T-helper 9 cell (primary cell): ENCODE results near the gene TSEN54.

Source experiments
- DNase-seq: peaks from one replicate; pipeline ENCODE4 v3.0.0-alpha.2; 2020

TSEN54 gene

DNA sequence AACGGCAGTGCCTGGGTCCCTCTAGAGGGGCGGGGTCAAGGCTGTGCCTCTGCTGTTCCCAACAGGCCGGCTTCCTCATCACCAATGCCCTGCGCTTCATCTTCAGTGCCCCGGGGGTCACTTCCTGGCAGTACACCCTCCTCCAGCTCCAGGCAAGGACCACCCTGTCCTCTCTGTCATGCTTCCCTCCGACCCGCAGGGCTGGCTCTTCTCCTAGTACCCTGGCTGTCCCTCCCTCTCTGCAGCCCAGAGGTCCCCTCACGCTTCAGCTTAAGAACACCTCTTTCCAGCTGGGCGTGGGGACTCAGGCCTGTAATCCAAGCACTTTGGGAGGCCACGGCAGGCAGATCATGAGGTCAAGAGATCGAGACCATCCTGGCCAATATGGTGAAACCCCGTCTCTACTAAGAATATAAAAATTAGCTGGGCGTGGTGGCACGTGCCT is 26.8 kb upstream of the TSEN54 start:
- no peak for DNase-seq

DNA sequence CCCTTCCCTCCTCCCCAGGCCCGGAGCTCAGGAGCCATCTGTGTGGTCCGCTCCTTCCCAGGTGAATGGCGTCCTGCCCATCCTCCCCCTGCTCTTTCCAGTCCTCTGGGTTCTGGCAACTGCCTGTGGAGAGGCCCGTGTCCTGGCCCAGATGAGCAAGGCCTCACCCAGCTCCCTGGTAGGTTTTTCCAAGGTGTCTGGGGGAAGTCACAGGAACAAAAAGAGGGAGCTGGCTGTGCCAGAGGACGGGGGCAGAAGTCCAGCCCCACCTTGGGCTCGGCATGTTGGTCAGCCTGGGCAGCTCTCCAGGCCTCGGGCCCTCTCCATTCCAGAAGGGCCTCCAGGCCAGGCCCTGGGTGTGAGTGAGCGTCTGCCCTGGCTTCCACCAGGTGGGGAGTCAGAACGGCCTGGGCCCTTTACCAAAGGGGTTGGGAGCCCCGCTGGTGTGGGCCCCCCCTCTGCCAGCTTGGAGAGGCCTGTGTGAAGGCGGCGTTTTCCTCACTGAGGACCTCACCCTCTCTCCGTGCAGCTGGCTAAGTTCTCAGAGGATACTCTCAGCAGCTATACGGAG is 26.1 kb upstream of the TSEN54 start:
- DNase-seq: no peak

DNA sequence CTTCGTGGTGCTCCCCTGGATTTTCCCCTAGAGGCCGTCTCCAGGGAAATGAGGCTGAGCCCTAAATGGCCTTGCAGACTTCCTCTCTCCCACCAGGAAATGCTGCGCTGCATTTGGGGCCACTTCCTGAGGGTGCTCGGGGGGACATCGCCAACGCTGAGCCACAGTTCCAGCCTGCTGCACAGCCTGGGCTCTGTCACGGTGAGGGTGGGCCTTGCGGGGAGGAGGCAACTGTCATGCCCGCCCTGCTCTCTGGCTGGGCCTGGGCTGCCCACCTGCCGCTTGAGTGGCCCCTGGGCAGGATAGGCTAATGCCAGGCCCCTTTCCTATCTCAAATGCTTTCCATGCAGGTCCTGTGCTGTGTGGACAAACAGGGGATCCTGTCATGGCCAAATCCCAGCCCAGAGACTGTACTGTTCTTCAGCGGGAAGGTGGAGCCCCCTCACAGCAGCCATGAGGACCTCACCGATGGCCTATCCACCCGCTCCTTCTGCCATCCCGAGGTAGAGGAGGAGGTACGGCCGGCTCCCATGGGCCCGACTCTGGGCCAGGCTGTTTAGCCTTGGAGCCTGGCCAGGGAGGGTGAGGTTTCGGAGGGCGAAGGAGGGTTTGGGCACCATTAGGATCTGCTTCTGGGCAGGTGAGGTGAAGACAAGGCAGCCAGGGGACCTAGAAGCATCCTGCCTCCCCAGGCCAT is 25.2 kb upstream of the TSEN54 start:
- no peak for DNase-seq

DNA sequence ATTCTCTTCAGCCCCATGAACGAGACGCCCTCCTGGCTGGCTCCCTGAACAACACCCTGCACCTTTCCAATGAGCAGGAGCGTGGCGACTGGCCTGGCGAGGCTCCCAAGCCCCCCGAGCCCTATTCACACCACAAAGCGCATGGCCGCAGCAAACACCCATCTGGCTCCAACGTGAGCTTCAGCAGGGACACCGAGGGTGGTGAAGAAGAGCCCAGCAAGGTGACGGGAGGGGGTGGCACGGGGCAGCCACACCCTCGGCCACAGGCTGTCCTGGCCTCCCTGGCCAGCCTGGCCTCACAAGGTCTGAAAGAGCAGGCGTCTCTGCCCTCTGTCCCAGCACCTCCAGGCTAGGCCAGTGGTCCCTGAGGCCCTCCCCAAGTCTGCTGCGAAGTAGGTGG is 24.6 kb upstream of the TSEN54 start:
- DNase-seq: no peak

DNA sequence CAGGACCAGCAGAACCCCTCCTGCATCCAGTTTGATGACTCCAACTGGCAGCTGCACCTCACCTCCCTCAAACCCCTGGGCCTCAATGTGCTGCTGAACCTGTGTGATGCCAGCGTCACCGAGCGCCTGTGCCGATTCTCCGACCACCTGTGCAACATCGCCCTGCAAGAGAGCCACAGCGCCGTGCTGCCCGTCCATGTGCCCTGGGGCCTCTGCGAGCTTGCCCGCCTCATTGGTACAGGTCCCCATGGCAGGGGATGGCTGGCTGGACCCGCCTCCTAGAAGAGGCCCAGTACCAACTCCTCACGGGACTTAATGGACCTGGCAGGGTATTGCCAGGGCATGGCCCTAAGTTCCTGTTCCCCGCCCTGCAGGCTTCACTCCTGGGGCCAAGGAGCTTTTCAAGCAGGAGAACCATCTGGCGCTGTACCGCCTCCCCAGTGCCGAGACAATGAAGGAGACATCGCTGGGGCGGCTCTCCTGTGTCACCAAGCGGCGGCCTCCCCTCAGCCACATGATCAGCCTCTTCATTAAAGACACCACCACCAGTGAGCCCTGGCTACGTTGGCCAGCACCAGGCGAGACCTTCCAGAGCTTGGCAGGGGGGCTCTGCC is 23.7 kb upstream of the TSEN54 start:
- no peak for DNase-seq

DNA sequence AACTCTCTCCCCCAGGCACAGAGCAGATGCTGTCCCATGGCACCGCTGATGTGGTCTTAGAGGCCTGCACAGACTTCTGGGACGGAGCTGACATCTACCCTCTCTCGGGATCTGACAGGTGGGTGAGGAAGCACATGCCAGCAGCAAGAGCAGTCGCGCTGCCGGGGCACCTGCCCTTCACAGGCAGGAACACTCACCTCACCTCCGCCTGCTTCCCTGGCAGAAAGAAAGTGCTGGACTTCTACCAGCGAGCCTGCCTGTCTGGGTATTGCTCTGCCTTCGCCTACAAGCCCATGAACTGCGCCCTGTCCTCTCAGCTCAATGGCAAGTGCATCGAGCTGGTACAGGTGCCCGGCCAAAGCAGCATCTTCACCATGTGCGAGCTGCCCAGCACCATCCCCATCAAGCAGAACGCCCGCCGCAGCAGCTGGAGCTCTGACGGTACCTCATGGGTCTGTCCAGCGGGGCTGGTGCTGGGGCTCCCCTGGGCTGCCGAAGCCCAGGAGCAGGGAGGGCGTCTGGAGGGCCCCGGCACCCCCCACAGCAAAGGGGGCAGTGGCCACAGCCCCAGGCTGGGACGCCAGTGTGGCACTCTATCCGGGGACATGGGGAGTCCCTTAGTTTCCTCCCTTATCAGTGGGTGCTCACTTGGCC is 22.7 kb upstream of the TSEN54 start:
- no peak for DNase-seq

DNA sequence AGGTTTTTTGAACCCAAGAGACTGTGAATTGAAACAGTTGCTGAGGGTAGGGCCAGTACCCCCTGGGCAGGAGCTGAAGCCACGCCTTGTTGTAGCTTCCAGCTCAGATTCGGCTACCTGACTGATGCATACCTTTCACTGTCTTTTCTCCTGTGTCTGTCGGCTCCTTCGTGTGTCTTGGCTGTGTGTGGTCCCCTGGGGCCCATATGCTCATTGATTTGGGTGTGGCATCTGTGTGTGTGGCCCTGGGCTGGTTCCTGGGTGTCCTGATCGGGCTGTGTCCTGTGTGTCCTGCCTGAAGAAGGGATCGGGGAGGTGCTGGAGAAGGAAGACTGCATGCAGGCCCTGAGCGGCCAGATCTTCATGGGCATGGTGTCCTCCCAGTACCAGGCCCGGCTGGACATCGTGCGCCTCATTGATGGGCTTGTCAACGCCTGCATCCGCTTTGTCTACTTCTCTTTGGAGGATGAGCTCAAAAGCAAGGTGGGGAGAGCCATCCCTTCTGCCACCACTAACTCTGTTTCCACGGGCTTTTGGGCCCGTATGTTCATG is 21.9 kb upstream of the TSEN54 start:
- no peak for DNase-seq

DNA sequence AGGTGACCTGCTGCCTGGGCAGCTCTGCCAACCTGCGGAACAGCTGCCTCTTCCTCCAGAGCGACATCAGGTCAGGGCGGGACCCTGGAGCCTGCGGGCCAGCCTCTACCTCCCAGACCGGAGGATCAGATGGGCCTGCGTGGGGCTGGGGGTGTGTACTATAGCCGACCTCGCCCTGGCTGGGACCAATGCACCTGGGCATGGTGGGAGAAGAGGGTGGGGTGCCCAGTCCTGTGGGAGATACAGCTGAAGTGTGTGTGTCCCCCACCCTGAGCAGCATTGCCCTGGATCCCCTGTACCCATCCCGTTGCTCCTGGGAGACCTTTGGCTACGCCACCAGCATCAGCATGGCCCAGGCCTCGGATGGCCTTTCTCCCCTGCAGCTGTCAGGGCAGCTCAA is 20.3 kb upstream of the TSEN54 start:
- DNase-seq: no peak

DNA sequence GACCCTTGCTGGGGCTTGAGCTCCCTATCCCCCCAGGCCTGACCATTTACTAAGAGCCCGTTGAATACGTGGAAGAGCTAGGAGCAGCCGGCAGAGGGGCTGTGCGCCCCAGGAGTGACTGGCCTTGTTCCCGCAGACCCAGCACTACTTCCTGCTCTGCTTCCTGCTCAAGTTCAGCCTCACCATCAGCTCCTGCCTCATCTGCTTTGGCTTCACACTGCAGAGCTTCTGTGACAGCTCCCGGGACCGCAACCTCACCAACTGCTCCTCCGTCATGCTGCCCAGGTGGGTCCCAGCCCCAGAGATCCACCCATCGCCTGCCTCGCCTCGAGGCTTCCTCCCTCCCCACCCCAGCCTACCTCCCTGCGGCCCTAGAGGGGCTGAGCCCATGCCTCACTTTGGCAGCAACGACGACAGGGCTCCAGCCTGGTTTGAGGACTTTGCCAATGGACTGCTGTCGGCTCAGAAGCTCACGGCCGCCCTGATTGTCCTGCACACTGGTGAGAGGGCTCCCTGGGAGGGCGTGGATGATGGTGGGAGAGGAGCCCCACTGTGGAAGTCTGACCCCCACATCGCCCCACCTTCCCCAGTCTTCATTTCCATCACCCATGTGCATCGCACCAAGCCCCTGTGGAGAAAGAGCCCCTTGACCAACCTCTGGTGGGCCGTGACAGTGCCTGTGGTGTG is 18.1 kb upstream of the TSEN54 start:
- DNase-seq: no peak

DNA sequence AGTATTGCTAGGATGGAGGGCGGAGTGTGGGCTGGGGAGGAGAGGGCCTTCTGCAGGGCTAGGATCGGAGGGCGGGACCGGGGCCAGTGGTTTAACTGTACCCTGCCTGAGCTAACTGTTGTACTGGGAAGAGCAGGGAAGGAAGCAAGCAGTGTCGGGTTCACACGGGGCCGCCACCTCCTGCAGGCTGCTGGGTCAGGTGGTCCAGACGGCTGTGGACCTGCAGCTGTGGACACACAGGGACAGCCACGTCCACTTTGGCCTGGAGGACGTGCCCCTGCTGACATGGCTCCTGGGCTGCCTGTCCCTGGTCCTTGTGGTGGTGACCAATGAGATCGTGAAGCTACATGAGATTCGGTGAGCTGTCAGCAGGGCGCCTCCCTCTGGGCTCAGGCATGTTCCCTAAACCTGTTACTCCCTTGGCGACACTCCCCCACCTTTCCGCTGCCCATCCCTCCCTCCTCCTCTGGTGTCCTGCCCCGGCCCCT is 17.6 kb upstream of the TSEN54 start:
- no peak for DNase-seq

DNA sequence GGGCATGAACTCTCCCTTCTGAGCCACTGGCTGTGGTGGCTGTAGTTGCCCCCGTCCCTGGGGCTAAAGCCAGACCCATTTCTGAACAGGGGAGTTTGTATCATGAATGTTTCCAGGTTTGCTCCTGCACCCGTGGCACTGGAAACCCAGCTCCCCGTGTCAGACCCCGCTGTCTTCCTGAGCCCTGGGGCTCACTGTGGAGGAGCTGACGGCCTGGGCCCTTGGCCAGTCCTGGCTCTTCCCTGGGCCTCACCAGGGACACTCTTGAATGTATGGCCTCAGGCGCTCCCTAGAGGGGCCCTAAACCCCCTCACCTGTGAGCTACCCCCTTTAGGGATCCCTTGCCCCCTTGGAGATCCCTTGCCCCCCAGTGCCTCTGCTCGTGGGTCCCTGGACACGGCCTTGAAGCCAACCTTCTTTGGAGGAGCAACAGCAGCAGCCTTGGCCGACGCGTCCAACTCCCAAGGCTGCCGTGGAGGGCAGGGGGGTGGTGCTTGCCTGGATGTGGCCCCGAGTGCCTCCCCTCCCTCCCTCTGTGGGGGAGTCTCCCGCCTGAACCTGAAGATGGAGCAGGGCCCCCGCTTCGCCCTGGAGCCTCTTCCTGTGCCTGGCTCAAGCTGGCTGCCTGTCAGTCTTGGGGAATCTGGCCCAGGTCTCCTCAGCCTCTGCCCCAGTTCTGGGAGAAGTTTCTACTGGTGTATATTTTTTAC is 16.9 kb upstream of the TSEN54 start:
- DNase-seq: no peak

DNA sequence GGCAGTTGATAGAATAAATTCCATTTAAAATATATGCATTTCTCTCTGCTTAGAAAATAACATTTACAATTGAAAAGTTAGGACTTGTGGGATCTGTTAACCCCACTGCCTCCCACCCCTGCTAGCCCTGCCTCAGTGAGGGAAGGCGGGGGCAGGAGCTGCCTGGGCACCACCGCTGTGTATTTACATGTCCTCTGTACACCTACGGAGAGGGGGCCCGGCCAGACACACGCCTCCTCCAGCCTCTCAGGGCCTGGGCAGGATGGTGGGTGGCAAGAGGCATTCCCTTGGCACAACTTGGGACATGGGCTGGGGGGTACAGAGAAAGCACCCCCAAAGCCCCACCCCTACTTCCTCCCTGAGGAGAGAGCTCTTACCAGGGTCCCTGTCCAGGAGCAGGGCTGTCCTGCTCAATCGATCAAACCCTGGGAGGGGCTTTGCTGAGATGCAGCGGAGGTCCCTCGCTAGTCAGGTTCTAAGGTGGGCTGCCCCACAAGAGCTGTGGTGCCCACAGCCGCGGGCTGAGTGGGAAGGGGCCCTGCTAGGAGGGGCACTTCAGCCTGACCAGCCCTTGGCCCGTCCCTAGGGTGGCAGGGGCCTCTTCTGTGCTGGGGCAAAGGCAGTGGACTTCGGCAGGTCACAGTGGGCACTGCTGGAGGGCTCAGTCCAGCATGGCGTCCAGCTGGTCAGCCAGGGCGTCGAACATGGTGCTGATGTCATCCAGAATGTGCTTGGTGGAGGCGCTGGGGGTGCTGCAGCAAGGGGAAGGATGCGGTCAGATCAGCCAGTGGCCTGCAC is 15.7 kb upstream of the TSEN54 start:
- no peak for DNase-seq

DNA sequence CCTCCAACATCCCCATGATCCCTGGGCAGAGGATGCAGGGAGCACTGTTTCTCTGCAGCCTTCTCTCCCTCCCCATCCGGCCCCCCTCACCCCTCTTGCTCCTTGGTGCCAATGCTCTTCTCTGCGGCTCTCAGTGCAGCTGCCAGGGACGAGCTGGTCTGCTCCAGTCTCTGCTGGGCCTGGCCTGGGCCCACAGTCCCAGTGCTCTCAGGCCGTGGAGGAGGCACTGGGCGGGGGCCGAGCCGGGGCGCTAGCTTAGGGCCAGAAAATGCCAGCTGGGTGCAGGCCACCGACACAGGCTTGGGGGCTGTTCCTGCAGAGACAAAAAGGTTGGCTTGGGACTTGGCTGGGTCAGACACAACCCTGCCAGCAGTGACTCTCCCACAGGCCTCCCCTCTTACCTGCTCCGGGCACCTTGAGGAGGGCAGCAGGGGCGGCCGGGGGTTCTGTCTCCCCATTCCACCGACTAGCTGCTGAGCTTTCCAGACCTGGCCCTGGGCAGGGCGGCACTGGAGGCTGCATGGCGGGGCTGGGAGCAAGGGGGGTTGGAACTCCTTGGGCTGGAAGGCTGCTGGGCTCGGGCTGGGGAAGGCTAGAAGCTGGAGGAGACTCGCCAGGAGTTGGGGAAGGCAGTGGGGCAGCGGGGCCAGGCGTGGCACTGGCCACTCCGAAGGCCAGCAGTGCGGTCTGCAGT is 14.8 kb upstream of the TSEN54 start:
- DNase-seq: no peak

DNA sequence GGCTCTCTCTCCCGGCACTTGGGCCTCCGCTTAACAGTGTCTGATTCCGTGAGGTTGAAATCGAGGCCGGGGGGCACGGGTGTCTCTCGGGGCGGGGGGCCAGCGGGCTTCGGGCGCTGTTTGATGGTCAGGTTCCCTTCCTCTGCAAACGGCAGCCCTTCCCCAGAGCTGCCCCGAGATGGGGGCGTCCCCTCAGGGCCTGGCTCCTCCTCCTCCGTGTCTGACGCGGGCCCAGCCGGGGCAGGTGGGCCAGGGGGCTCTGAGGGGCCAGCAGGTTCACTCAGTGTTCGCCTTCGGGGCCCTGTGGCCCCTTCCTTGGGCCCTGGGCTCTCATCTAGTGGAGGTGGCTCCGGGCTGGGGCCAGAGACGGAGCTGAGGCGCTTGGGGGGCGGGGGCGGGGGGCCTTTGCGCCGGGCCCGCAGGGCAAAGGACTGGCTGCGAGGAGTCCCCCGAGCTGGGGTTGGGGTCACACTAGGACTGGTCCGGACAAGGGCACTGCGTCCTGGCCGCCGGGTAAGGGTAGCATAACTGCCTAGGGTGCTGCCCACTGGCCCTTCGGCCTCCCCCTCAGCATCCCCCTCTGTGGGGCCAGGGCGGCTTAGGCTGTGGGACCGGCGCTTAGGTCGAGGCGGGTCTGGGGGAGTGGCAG is 14.1 kb upstream of the TSEN54 start:
- no peak for DNase-seq

DNA sequence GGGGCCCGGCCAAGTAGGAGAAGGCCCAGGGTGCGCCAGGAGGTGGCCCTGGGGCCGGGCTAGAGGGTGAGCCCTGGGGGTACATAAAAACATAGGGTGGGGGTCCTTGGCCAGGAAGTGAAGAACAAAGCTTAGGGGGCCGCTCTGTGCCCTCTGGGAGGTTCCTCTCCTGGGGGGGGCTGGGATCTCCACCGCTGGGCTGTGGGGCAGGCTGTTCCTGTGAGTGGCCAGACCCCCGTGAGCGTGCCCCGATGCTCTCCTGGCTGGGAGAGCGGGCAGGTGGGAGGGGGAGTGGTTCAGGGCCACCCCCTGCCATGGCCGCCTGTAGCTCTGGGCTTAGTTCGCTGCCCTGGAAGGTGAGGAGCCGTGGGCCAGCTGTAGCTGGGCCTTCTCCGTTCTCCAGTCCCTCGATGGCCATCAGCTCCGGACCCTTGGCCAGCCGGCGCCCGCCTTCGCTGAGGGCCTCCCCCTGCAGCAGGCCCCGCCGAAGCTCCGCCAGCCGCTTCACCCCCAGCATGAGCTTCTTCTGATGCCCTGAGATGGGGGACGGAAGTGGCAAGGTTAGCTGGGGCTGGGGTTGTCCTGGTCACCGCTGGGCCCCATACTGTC is 13.5 kb upstream of the TSEN54 start:
- DNase-seq: no peak

DNA sequence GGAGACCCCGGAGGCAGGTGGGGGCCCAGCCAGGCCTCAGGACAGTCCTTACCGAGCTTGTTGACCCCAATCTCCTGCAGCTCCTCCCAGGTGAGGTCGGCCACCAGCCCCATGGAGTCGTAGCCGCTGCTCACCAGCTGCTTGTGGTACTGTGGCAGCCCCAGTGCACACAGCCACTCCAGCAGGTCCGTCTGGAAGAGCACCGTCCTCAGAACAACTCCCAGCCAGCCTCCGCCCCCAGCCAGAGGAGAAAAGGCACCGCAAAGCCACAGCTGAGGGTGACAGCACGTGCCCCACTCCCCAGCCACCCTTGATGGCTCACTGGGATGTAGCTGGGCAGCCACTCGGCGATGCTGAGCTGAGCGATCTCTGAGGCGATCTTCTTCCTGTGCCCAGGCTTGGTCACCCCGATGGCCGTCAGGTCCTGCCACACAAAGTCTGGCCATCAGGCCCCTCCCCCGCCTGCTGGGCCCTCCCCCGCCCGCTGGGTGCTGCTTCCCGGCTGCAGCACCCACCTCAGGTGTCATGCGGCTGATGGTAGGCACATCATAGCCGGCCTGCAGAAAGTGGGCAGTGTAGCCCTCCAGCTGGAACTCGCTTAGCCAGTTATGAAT is 12.9 kb upstream of the TSEN54 start:
- DNase-seq: no peak

DNA sequence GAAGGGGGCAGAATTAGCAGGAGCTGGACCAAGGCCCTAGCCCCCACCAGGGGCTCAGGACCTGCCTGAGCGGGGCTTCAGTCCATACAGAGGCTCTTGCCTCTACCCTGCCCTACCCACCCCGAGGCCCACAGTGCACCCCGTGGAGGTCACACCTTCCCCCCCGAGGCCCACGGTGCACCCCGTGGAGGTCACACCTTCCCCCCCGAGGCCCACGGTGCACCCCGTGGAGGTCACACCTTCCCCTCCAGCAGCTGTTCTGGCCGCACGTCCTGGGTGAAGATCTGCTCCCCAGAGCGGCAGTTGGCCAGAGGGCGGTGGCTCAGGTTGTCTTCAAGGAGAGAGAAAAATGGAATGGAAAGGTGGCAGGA is 12.4 kb upstream of the TSEN54 start:
- no peak for DNase-seq

DNA sequence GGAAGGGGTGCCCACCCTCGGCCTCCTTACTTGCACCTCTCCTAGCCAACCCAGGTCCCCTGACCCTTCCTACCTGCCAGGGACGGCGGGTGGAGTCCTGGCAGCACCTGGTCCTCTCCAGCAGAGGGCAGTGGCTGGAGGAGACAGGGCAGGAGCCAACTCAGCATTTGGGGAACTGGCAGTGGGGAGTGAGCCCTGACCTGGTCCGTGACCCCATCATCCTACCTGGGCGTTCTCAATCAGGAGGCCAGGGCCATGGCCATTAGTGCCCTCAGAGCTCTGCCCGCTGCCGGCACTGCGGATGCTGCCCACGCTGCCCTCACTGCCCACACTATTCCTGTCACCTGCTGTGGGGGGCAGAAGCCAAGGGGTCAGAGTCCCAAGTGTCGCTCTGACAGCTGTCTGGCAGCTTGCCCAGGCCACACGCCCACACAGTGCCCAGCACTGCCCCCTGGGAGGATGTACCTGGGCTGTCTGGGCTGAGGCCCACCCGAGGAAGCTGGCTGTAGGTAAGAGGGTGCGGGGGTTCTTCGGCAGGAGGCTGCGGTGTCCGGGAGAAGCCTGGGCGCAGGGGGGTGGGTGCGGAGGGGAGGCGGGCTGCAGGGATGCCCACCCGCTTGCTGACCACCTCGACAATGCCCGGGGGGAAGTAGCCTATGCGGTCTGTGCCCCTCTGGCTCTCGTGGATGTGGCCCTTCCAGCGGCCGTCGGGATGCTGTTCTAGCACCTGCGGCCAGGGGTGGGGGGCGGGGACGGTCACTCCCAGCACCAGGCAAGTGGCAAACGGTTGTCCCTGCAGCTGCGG is 11.8 kb upstream of the TSEN54 start:
- no peak for DNase-seq

DNA sequence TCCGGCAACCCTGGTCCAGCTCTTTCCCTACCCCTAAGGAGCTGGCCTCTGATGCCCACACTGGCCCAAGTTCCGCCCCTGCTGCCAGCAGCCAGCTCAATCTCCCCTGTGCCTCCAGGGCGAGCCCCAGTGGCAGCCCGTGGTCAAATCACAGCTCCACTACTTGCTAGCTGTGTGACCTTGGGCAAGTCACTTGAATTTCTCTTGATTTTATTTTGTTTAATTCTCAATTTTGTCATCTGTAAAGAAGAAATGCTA is 11.2 kb upstream of the TSEN54 start:
- DNase-seq: no peak
